SK-N-SH (cell line): ENCODE data around the gene ST7. TPM values are rescaled to one million over a fixed set of nuclear protein-coding genes. Genes with fewer than 3 reads are reported as not detected.

ENCODE experiments used
- CTCF ChIA-PET: fragments of 300-600, 350-600 bp; formaldehyde crosslinking; extraction: SDS; loops from one replicate; lab custom pipeline; 2021; lab: Yijun Ruan, JAX
- POLR2A ChIA-PET: fragments of 350-600 bp; sonication (Branson Sonifier 250); formaldehyde crosslinking; extraction: SDS; loops from one replicate; lab custom pipeline; 2020; ENCODE audit warnings: antibody characterized with exemption, inconsistent platforms; lab: Yijun Ruan, JAX
- DNase-seq: peaks from one replicate; pipeline ENCODE4 v3.0.0; 2012
- H2AFZ ChIP-seq: fragments of 200-600 bp; sonication (generic); 2 replicates; pipeline ENCODE4 v1.8.1; 2016; ENCODE audit warnings: antibody characterized with exemption, mild to moderate bottlenecking, low read depth
- H3F3A ChIP-seq: fragments of 200-600 bp; sonication (generic); replicated peaks from 2 replicates; pipeline ENCODE3; 2016; ENCODE audit warnings: antibody characterized with exemption, mild to moderate bottlenecking; ENCODE audit not compliant: insufficient read depth
- H3K27ac ChIP-seq, 2 experiments: fragments of 200-500 bp in 1 of 2; fragments of 200-600 bp in 1 of 2; sonication (Bioruptor generic) in 1 of 2; sonication (generic), shearing (Covaris generic) in 1 of 2; 2 replicates each; pipeline versions ENCODE4 v1.5.1 to v1.6.1; 2014 to 2016; ENCODE audit warnings: low read depth in 2 of 2, inconsistent platforms in 1 of 2, low read length in 1 of 2, mild to moderate bottlenecking in 1 of 2, mixed read lengths in 1 of 2
- H3K27me3 ChIP-seq: fragments of 200-600 bp; sonication (generic), shearing (Covaris generic); 2 replicates; pipeline ENCODE4 v1.6.1; 2016; ENCODE audit warnings: mixed run types; ENCODE audit not compliant: insufficient read depth
- H3K36me3 ChIP-seq, 2 experiments: fragments of 200-500 bp in 1 of 2; fragments of 200-600 bp in 1 of 2; sonication (Bioruptor generic) in 1 of 2; sonication (generic) in 1 of 2; replicated peaks in 1 of 2; 2 replicates each; pipeline versions ENCODE3 to v1.5.1; 2014 to 2016; ENCODE audit warnings: low read length in 1 of 2, mild to moderate bottlenecking in 1 of 2; ENCODE audit not compliant: insufficient read depth in 2 of 2, control insufficient read depth in 1 of 2
- H3K4me1 ChIP-seq, 2 experiments: fragments of 200-500 bp in 1 of 2; fragments of 200-600 bp in 1 of 2; sonication (Bioruptor generic) in 1 of 2; sonication (generic), shearing (Covaris generic) in 1 of 2; 2 replicates each; pipeline versions ENCODE4 v1.5.1 to v1.6.1; 2014 to 2016; ENCODE audit warnings: low read depth in 1 of 2, low read length in 1 of 2, mixed run types in 1 of 2; ENCODE audit not compliant: insufficient read depth in 2 of 2, control insufficient read depth in 1 of 2
- H3K4me2 ChIP-seq: fragments of 200-600 bp; sonication (generic), shearing (Covaris generic); 2 replicates; pipeline ENCODE4 v1.6.1; 2017; ENCODE audit warnings: mixed run types
- H3K4me3 ChIP-seq, 2 experiments: fragments of 200-500 bp in 1 of 2; fragments of 200-600 bp in 1 of 2; sonication (Bioruptor generic) in 1 of 2; sonication (generic), shearing (Covaris generic) in 1 of 2; 2 replicates each; pipeline versions ENCODE4 v1.5.1 to v1.8.1; 2014 to 2016; ENCODE audit warnings: low read depth in 2 of 2, inconsistent platforms in 1 of 2, low read length in 1 of 2, mild to moderate bottlenecking in 1 of 2, mixed read lengths in 1 of 2, moderate library complexity in 1 of 2
- H3K79me2 ChIP-seq: fragments of 200-600 bp; sonication (generic); 2 replicates; pipeline ENCODE4 v1.8.1; 2017; ENCODE audit warnings: mild to moderate bottlenecking; ENCODE audit not compliant: insufficient read depth
- H3K9ac ChIP-seq: fragments of 200-600 bp; sonication (generic); 2 replicates; pipeline ENCODE4 v1.6.1; 2017; ENCODE audit warnings: mixed run types
- H3K9me2 ChIP-seq: fragments of 200-600 bp; sonication (generic); 2 replicates; pipeline ENCODE4 v1.6.1; 2017; ENCODE audit warnings: mixed run types
- H3K9me3 ChIP-seq: fragments of 200-600 bp; sonication (generic); 2 replicates; pipeline ENCODE4 v1.6.1; 2017; ENCODE audit warnings: mixed run types, mild to moderate bottlenecking, moderate library complexity
- H4K20me1 ChIP-seq: fragments of 200-600 bp; sonication (generic); 2 replicates; pipeline ENCODE4 v1.6.1; 2017; ENCODE audit warnings: mild to moderate bottlenecking, mixed run types; ENCODE audit not compliant: insufficient read depth
- CHD2 ChIP-seq: fragments of 150-350 bp; IDR thresholded peaks from 2 replicates; pipeline ENCODE4 v1.6.1; 2018; ENCODE audit warnings: low read length; ENCODE audit not compliant: partially characterized antibody
- CTCF ChIP-seq: fragments of 200-600 bp; sonication (generic); IDR thresholded peaks from 2 replicates; pipeline ENCODE4 v1.6.1; 2017; ENCODE audit warnings: antibody characterized with exemption, mild to moderate bottlenecking, moderate library complexity
- ELF1 ChIP-seq: IDR thresholded peaks from 2 replicates; pipeline ENCODE4 v1.4.0; 2012
- FOSL2 ChIP-seq: IDR thresholded peaks from 2 replicates; pipeline ENCODE4 v1.4.0; 2012; ENCODE audit warnings: low read depth, mild to moderate bottlenecking, moderate library complexity, borderline replicate concordance
- FOXJ3 ChIP-seq: sonication (generic); formaldehyde crosslinking; IDR thresholded peaks from 2 replicates; pipeline ENCODE4 v1.5.1; 2020; ENCODE audit warnings: mild to moderate bottlenecking, missing genetic modification reagents
- GABPA ChIP-seq: IDR thresholded peaks from 2 replicates; pipeline ENCODE4 v1.4.0; 2012; ENCODE audit warnings: low read depth, mild to moderate bottlenecking
- GATA2 ChIP-seq: sonication (generic); formaldehyde crosslinking; IDR thresholded peaks from 2 replicates; pipeline ENCODE4 v1.5.0; 2020; ENCODE audit warnings: mild to moderate bottlenecking, missing genetic modification reagents
- IRF3 ChIP-seq: fragments of 150-350 bp; IDR thresholded peaks from 2 replicates; pipeline ENCODE4 v1.6.1; 2016; ENCODE audit warnings: mild to moderate bottlenecking, low read depth, low read length
- JUND ChIP-seq: IDR thresholded peaks from 2 replicates; pipeline ENCODE4 v1.4.0; 2012
- MAX ChIP-seq: IDR thresholded peaks from 2 replicates; pipeline ENCODE4 v1.4.0; 2012; ENCODE audit warnings: low read depth
- MEF2A ChIP-seq: IDR thresholded peaks from 2 replicates; pipeline ENCODE4 v1.4.0; 2012; ENCODE audit warnings: low read depth, borderline replicate concordance
- NFIC ChIP-seq: IDR thresholded peaks from 2 replicates; pipeline ENCODE4 v1.4.0; 2012; ENCODE audit warnings: borderline replicate concordance
- NRF1 ChIP-seq: IDR thresholded peaks from 2 replicates; pipeline ENCODE4 v1.6.1; 2012; ENCODE audit warnings: low read depth, mild to moderate bottlenecking, low read length
- RAD21 ChIP-seq: IDR thresholded peaks from 2 replicates; pipeline ENCODE4 v1.6.1; 2012; ENCODE audit warnings: mild to moderate bottlenecking, low read length
- RXRA ChIP-seq: IDR thresholded peaks from 2 replicates; pipeline ENCODE4 v1.4.0; 2012; ENCODE audit warnings: low read depth, mild to moderate bottlenecking, borderline replicate concordance
- SMC3 ChIP-seq: IDR thresholded peaks from 2 replicates; pipeline ENCODE4 v1.6.1; 2012; ENCODE audit warnings: low read depth, low read length, improper control_type of control experiment
- TCF12 ChIP-seq: IDR thresholded peaks from 2 replicates; pipeline ENCODE4 v1.4.0; 2012
- ZBTB33 ChIP-seq: IDR thresholded peaks from 2 replicates; pipeline ENCODE4 v1.4.0; 2012; ENCODE audit warnings: low read depth, borderline replicate concordance
- polyA plus RNA-seq, 3 experiments: library from polyadenylated mRNA; depleted of rRNA; stranded (reverse); fragments of >200 nt; gene quantifications; 2 replicates each; pipeline ENCODE4 v1.2.3, GENCODE V29; 2012

ST7 gene
- polyA plus RNA-seq, 1 of the 3 experiments (the other 2 are of a cell fraction) = 23.5 TPM

GRCh38 chr7:116963234-116963633 lies 9.9 kb downstream of the ST7 start:
- DNase-seq = no peak
- POLR2A ChIA-PET = no interaction called here
- H4K20me1 ChIP-seq = no peaks in the 10 kb centered on the region

GRCh38 chr7:116966601-116967000 lies 13.3 kb downstream of the ST7 start:
- no peak overlapping the region for H3K9ac ChIP-seq
- POLR2A ChIA-PET = interaction anchor here (1.4 kb wide), 1 partner anchor 12 kb away, joined by 6 read pairs; no protein-coding TSS in a partner anchor
- no peaks in the 10 kb centered on the region for H4K20me1 ChIP-seq

More at GRCh38 chr7:116963234-116963633, 9.9 kb downstream of the ST7 start:
- peaks cover 87% of the 10 kb centered on the region for H3K79me2 ChIP-seq
- TF ChIP-seq MEF2A (no peak), FOSL2 (no peak), NRF1 (no peak), CTCF (no peak), GATA2 (CRISPR knock-in tag) (no peak), NFIC (no peak), MAX (no peak), ELF1 (no peak), GABPA (no peak), RAD21 (no peak), RXRA (no peak), SMC3 (no peak), CHD2 (no peak), FOXJ3 (CRISPR knock-in tag) (no peak)
- TF ChIP-seq, all 33 proteins: peak for 0
- H3K4me1 ChIP-seq = peaks cover 0 to 3% of the 10 kb centered on the region in 2 experiments; a peak in 1 of 4 replicates
- no peak overlapping the region for H3K27ac ChIP-seq
- H3K4me2 ChIP-seq = no peak overlapping the region
- no peaks in the 10 kb centered on the region for H3K9me2 ChIP-seq
- CTCF ChIA-PET = interaction anchor here (0.8 to 1.0 kb wide), 2 partner anchors 33 to 152 kb away, joined by 3 to 4 read pairs; no protein-coding TSS in a partner anchor
- H3K9ac ChIP-seq = no peak overlapping the region
- H3K27me3 ChIP-seq = no peaks in the 10 kb centered on the region
- no peaks in the 10 kb centered on the region for H3K9me3 ChIP-seq
- H3F3A ChIP-seq = no peaks in the 10 kb centered on the region
- no peak overlapping the region for H2AFZ ChIP-seq
- H3K4me3 ChIP-seq = no peak overlapping the region
- H3K36me3 ChIP-seq = no peaks in the 10 kb centered on the region

More at GRCh38 chr7:116966601-116967000, 13.3 kb downstream of the ST7 start:
- Histone ChIP-seq H3K4me1 (peaks cover 0 to 6% of the 10 kb centered on the region in 2 experiments; a peak in 2 of 4 replicates), H3F3A (no peaks in the 10 kb centered on the region), H2AFZ (no peak overlapping the region), H3K27ac (no peak overlapping the region), H3K4me3 (no peak overlapping the region), H3K36me3 (no peaks in the 10 kb centered on the region), H3K27me3 (no peaks in the 10 kb centered on the region), H3K9me2 (no peaks in the 10 kb centered on the region), H3K4me2 (no peak overlapping the region), H3K79me2 (peaks cover 72% of the 10 kb centered on the region), H3K9me3 (no peaks in the 10 kb centered on the region)
- CTCF ChIA-PET = interaction anchor here (1.1 to 1.8 kb wide), 2 partner anchors 19 to 36 kb away, joined by 5 to 6 read pairs; no protein-coding TSS in a partner anchor
- no peak for DNase-seq
- TF ChIP-seq RAD21 (no peak), JUND (no peak), MEF2A (no peak), ZBTB33 (no peak), TCF12 (no peak), IRF3 (no peak)
